ENCODE measurements around the gene IL17B. TPM values are rescaled to one million over a fixed set of nuclear protein-coding genes. Genes with fewer than 3 reads are reported as not detected.

The IL17B gene
- total RNA-seq, 1 experiment from 2014 or later = not detected

DNA sequence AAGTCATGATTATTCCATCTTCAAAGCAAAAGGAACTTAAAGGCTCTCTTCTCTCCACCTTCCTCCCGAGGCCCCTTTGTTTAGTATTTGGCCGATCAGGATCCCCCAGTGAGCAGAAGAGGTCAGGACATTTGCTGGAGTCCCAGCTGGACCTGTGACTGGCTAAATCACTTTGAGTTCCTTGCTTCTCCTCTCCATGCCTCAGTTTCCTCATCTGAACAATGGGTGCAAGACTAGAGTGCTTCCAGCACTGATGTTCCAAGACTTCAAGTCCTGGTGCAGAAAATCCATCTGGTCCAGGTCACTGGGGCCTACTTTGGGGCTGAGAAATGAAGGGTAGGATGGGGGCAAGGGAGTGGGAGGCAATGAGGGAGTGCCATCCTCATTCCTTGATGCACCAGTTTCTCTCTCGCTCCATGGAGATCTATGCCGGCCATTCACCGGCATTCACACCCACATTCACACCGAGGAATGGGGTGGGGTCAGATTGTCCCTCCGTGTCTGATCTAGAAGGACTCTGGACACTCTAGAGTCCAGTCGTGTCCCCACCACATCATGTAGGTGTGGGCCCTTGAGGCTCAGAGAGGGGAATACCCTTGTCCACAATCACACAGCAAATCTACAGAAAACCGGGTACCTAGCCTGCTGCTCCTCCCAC, 38.7 kb upstream of the IL17B start:
- DNase-seq = no peak
- Histone ChIP-seq H3K4me3 (no peak overlapping the region), H3K36me3 (no peaks in the 10 kb centered on the region), H3K9me3 (no peaks in the 10 kb centered on the region), H3K27me3 (no peaks in the 10 kb centered on the region)

DNA sequence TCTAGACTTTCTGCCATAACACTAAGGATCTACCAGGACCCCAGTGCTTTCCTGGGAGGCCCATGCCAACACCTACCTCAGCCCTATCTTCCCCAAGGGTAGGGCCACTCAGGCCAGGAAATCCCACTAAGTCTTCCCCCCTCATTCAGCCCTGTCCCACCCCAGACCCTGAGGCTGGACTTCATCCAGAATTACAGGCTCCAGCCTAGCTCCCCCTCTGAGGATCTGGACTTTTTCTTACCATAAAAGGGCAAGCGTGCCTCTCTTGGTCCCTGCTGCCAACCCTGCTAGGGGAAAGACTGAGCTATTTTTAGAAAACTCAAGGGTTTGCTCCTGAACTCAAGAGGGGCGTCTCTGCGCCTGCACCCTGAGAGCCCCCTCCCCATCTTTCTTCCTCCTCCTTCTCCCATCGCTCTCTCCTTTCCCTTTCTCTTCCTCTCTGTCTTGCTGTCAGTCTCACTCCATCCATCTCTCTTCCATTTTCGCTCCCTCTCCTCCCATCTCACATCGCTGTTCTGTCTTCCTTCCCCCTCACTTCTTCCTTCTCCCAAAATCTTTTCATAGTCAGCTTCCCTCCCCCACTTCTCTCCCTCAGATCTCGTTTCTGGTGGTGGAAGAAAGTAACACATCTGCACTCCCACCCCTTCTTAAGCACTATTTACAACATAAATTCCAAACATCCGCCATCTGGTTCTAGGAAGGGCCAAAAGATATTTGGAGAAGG, 38.1 kb upstream of the IL17B start:
- no peaks in the 10 kb centered on the region for H3K27me3 ChIP-seq
- H3K4me3 ChIP-seq = no peak overlapping the region
- no peak for DNase-seq
- no peaks in the 10 kb centered on the region for H3K9me3 ChIP-seq
- no peaks in the 10 kb centered on the region for H3K36me3 ChIP-seq

DNA sequence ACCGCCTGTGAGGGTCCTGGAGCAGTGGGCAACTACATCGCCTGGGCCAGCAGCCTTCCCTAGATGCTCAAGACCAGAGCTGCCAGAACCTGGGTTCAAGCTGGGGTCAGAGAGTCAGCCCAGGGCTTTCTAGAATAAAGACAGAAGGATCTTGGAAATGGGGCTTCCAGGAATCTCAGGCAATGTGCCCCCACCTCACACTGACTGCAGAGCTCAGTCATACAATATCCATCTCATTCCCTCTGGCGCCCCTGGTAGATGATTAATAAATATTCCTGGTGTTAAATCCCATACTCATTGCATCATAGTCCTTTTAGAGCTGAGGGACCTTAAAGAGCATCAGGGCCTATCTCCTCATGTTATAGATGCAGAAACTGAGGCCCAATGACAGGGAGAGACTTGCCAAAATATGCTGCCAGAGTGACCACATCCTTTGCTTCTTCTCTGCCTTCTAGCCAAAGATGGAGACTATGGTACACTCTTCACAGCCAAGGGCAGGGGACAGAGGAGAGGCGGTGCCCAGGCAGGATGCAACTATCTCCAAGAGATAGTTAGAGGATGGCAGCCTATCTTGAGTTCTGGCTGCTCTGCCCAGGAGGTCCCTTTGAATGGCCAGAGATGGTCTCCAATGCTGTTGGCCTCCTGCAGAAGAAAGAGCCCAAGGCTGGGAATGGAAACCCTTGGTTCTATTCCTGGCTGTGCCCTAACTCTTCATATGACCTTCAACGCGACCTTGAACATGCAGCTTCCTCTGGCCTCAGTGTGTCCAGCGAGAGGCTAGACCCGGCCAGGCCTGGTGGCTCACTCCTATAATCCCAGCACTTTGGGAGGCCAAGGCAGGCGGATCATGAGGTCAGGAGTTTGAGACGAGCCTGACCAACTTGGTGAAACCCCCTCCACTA, 36.2 kb upstream of the IL17B start:
- Histone ChIP-seq H3K9me3 (no peaks in the 10 kb centered on the region), H3K36me3 (no peaks in the 10 kb centered on the region), H3K27me3 (no peaks in the 10 kb centered on the region), H3K4me3 (no peak overlapping the region)
- no peak for DNase-seq

DNA sequence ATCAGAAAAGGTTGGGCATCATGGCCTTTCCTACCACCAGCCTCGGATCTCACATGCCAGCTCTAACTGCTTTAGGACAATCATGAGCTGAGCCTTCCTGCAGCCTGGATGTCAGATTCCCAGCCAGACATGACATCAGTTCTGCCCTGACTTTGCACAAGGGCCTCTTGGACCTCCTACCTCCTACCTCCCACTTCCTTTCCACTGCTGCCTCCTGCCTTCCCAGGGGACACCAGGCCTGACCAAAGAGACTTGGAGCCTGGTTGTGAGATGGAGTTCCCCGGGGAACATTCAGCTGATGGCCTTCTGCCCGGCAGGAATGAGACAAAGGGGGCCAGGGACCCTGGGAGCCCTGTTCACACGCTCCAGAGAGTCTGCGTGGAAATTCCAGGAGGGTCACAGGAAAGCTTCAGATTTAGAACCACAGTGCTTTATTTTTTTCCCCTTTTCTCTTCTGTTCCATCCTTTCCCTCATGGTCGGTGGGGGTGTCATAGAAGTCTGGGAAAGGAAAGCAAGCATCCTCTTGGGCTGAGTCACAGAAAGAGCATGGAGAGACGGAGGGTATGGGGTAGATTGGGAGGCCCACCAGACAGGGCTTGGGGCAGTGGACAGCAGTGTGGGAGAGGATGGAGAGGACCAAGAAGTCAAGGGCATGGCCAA, 35.4 kb upstream of the IL17B start:
- no peaks in the 10 kb centered on the region for H3K27me3 ChIP-seq
- H3K4me3 ChIP-seq = no peak overlapping the region
- H3K36me3 ChIP-seq = no peaks in the 10 kb centered on the region
- no peaks in the 10 kb centered on the region for H3K9me3 ChIP-seq
- DNase-seq = peak; percentile 31

DNA sequence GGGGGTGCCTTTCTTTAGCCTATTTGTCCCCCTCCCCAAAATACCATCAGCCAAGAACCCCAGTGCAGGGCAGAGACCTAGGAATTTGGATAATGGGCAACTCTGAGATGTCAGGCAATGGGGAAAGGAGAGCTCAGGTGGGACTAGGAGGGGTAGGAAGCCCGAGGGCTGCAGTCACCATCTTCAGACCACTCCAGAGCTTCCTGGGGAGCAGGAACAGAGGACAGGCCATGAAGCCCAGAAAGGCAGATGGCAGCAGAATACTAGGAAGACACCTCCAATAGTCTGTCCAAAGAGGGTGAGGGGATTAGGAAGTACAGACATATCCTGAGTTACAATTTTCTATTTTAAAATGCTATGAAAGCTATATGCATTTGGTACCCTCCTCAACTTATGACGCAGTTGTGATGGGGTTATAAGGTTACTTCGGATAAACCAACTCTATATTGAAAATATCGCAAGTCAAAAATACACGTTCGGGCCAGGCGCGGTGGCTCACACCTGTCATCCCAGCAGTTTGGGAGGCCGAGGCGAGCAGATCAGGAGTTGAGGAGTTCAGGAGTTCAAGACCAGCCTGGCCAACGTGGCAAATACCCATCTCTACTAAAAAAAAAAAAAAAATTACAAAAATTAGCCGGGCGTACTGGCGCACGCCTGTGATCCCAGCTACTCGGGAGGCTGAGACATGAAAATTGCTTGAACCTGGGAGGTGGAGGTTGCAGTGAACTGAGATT, 34.6 kb upstream of the IL17B start:
- no peak for DNase-seq
- Histone ChIP-seq H3K9me3 (no peaks in the 10 kb centered on the region), H3K36me3 (no peaks in the 10 kb centered on the region), H3K27me3 (no peaks in the 10 kb centered on the region), H3K4me3 (no peak overlapping the region)

DNA sequence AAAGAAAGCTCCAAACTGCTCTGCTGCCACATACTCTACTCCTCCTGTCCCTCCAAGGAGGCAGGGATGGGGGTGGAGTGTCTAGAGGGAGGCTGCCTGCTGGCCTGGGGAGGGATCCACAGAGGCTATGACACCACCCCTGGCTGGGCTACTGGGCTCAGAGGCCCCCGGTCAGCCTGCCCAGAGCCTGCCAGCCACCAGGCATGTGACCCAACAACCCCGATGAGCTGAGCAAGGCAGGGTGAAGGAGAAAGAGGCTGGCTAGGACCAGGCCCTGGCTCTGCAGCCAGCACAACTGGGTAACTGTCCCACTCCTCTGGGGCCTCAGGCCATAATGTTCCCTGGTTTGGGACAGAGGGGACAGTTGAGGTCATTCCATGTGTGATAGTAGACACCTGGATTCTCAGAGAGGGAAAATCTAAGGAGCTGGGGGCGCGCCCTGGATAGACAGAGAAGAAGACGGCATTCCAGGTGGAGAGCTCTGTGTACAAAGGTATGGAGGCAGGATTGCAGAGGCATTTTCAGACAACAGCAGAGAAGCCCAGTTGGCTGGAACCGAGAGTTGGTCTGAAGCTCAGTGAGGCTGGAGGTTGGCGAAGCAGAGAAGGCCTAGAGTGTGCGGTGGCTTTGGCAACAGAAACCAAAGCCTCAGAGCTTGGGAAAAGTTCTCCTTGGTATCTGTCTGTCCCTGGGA, 33.8 kb upstream of the IL17B start:
- Histone ChIP-seq H3K36me3 (no peaks in the 10 kb centered on the region), H3K27me3 (no peaks in the 10 kb centered on the region), H3K9me3 (no peaks in the 10 kb centered on the region), H3K4me3 (no peak overlapping the region)
- DNase-seq = no peak

DNA sequence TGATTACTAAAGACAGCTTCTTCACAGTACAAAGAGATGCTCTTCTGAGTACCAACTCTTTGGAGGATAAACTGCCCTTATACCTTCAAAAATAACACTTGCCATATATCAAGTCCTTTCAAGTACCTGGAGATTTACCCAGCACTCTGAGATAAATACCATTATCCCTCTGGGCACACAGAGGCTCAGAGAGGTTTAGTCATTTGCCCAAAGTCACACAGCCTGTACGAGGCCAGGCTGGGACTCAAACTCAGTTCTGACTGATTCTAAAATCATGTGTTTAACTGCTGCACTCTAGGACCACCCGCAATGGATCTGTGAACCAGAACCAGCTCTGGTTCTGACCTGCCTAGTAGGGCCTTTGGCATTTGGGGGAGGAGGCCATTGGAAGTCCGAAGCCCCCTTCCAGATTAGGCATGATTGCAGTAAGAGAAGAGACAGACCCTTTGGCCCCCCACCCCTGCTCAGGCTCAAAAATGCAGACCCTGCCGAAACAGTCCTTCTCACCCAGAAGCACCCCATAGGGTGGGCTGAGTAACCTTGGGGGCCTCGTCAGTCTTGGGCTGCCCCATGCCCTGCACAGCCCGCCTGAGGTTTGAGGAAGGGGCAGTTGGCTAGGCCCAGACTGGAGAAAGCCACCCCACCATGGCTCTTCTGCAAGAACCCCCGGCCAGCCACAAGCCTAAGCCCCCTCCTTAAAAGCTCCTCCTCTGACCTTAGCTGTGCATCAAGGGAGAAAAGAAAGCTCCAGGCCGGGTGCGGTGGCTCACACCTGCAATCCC, 32.8 kb upstream of the IL17B start:
- no peak overlapping the region for H3K4me3 ChIP-seq
- no peaks in the 10 kb centered on the region for H3K9me3 ChIP-seq
- DNase-seq = no peak
- no peaks in the 10 kb centered on the region for H3K36me3 ChIP-seq
- no peaks in the 10 kb centered on the region for H3K27me3 ChIP-seq

DNA sequence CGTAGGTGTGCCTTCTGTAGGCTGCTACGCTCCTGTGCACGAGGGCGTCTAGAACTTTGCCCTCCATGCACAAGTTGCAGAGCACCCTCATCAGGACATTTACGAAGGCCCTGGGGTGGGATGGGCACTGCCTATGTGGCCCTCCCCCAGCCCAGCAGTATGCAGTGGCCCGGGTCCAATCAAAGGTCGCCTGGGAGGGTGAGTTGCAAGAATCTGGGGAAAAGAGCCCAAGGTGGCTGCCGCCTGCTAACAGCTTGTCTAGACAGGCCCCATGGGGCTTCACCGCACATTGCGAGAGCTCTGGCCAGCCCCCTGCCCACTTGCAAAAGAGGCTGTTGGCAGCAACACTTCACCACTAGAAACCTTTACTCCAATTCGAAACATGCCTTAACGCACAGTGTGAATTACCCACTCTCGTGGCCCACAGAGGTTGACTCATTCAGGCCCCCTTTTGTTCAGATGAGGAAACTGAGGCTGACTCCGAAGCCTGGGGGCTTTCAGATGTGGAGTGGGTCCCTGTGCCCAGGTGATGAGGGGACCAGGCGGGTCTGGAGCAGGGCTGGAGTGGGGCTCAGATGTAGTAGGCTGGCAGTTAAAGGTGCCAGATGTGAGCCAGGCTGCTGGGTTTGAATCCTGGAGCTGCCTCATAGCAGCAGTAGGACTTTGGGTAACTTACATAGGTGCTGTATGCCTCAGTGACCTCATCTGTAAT, 31.8 kb upstream of the IL17B start:
- no peaks in the 10 kb centered on the region for H3K36me3 ChIP-seq

DNA sequence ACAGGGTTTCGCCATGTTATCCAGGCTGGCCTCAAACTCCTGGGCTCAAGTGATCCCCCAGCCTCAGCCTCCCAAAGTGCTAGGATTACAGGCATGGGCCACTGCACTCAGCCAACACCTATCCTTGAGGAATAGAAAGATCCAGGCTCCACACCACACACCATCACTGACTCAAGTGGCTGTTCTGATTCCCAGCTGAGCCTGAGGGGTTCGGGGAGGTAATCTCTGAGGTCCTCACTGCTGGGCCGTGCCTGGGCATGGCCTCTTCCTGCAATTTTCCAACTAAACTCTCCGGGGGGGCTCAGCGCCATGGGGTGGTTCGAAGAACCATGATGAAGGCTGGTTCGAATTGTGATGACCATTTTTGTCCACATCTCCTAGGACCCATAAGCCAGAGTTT, 31.0 kb upstream of the IL17B start:
- no peaks in the 10 kb centered on the region for H3K27me3 ChIP-seq
- no peak for DNase-seq
- no peaks in the 10 kb centered on the region for H3K9me3 ChIP-seq
- H3K4me3 ChIP-seq = no peak overlapping the region
- H3K36me3 ChIP-seq = no peaks in the 10 kb centered on the region

More for the DNA sequence above, 31.8 kb upstream of the IL17B start:
- H3K9me3 ChIP-seq = no peaks in the 10 kb centered on the region
- no peaks in the 10 kb centered on the region for H3K27me3 ChIP-seq
- H3K4me3 ChIP-seq = no peak overlapping the region
- DNase-seq = no peak

DNA sequence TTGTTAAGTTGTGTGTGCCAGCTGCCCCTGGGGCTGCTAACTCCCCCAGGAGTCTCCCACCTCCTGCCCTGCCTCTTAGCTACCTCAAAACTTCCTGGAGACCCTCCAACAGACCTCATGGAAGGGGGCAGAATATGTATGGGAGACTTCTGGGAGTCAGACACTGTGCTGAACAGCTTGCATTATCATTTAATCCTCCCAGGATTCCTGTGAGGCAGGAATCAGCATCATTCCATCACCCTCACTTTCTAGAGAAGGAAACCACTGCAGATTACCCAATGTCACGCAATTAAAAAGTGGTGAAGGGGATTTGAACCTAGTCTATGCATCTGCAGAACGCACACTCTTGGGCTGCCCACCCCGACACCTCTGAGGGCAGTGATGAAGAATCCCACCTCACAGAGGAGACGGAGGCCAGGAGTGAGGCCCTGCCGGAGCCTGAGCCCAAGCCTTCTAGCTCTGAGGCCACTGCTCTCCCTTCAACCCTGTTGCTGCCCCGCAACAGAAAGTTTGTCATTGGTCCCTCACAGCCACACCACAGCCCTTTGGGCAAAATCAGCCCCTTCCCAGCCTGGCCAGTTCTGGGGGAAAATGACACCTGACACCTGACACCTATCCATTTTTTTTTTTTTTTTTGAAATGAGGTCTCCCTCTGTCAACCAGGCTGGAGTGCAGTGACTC, 30.3 kb upstream of the IL17B start:
- Histone ChIP-seq H3K9me3 (no peaks in the 10 kb centered on the region), H3K4me3 (no peak overlapping the region), H3K27me3 (no peaks in the 10 kb centered on the region), H3K36me3 (no peaks in the 10 kb centered on the region)
- DNase-seq = no peak

DNA sequence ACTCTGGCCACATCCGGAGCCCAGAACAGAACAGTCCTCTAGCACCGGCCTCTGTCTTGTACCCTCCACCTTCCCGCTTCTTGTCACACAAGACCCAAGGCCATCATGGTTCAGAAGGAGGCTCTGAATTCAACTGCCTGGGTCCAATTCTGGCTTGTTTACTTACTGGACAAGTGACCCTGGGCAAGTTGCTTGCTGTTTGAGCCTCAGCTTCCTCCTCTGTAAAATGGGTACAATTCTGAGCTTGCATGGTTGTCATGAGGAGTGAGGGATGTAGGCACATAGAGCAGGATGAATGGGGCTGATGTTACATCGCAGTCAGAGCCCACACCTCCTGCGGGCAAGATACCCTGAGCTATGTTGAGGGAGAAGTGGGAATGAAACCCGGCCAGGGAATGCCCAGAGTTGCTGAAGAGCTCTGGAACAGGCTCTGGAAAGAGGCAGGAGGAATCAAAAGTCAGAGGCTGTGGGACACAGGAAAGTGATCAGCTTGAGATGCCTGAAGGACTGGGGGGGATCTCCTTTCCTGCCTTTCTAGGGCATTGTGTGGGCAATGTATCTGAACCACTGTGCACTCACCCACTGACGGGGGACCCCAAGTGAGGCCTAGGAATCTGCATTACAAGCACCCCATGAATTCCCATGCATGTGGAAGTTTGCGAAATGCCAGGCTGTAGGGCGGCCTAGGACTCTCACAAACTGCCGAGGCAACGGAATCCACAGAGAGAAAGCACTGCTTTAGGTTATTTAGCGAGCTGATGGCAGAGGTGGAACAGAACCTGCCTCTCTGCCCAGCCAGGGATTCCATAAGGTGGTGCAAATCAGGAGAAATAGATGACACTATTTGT, 29.4 kb upstream of the IL17B start:
- Histone ChIP-seq H3K4me3 (no peak overlapping the region), H3K27me3 (no peaks in the 10 kb centered on the region), H3K9me3 (no peaks in the 10 kb centered on the region), H3K36me3 (no peaks in the 10 kb centered on the region)
- DNase-seq = no peak

DNA sequence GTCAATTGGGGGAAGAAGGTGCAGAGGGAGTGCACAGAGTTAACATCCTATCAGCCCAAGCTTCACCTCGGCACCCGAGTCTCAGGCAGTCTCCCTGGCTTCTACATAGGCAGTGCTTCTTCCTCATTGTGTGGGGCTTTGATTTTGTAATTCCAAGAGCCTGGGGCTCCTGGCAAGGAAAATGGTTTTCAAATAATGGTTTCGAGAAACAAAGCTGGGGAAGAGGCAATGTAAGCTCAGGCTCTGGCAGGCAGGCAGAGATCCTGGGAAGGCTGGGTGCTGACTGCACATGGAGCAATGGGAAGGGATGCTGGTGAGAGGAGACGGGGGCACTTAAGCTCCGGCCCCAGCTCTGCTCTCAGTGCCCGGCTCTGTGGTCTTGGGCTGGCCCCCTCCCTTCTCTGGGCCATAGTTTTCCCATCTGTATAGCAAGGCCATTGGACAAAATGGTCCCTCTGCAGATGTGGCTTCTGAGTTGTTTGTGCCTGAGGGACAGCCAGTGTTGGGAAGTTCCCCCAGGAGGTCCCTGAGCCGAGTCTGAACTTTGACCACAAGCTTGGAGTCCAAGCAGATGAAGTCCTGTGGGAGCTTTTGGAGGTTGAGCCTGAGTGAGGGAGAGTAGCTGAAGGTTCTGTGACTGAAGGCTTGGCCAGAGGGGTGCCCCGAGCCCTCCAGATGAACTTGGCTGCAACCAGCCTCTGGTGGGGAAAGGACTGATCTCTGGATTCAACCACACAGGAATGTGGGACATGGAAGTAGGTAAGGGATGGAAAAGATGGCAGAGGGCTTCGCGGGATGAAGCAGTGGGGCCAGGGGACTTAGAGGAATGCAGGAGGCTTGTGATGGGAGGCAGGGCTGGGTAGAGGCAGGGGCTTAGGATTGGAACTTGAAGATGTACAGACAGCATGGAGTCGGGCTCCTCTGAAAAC, 28.5 kb upstream of the IL17B start:
- H3K36me3 ChIP-seq = no peaks in the 10 kb centered on the region
- no peaks in the 10 kb centered on the region for H3K27me3 ChIP-seq
- no peak overlapping the region for H3K4me3 ChIP-seq
- H3K9me3 ChIP-seq = no peaks in the 10 kb centered on the region
- DNase-seq = no peak

DNA sequence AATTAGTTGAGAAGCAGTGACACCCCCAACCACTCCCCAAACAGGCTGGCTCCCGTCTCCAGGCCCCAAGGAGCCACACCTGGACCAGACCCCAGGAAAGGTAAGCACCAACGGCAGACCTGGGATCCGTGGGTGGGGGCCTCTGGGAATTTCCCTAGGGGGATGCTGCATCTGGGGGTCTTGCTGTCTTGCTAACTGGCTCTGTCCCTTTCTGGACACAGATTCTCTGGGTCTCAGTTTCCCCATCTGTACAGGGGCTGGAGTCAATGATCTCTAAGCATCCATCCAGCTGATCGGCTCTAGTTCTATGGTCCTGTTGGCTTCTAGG, 27.9 kb upstream of the IL17B start:
- Histone ChIP-seq H3K4me3 (no peak overlapping the region), H3K36me3 (no peaks in the 10 kb centered on the region), H3K9me3 (no peaks in the 10 kb centered on the region), H3K27me3 (no peaks in the 10 kb centered on the region)
- DNase-seq = no peak
